ENCODE results near the gene NDUFB10. TPM values are rescaled to one million over a fixed set of nuclear protein-coding genes. Genes with fewer than 3 reads are reported as not detected.

Gene NDUFB10
- 100 to 1,000 TPM in 2 of 6 experiments, 10 to 100 TPM in 4; 68.7 to 210 (median 81.2) TPM for total RNA-seq
- long read RNA-seq, transcript NDUFB10-201 (4 exons, 705 nt), result major isoform, 34 of 36 reads
- long read RNA-seq, partial matches to known transcripts, result 1 of 36 reads
- long read RNA-seq, other reads (novel, unspliced or antisense), result 1 of 36 reads

GRCh38 chr16:1959269-1960039 lies at the start of gene NDUFB10:
NDUFB10 (plus strand) TSS chr16:1959538; CDS start chr16:1959625, 87 bp downstream.
- 0% methylated on average over 6 of the region's 79 CpGs for WGBS (ENCODE audit: insufficient coverage, low coverage, low lambda C conversion rate, missing lambda C conversion rate)
- DNase-seq (peak; percentile 96), ATAC-seq (peak; percentile 93 to 98 (median 96))
- intact Hi-C loops (cut with DNase I), result no loop called here
- TF ChIP-seq POLR2A (IDR thresholded peaks at IDR 0.05), result peak; percentile 97
- TF ChIP-seq CTCF (IDR thresholded peaks at IDR 0.05), result peak; percentile 51 to 89 (median 84)
- Histone ChIP-seq H3K9me3 (no peaks in the 10 kb centered on the region), H3K4me1 (peaks cover 0 to 19% (median 2%) of the 10 kb centered on the region in 4 donors), H3K36me3 (peaks cover 0 to 28% (median 4%) of the 10 kb centered on the region in 4 donors), H3K27ac (peak within 1 kb of the TSS; percentile 65 to 81 (median 79)), H3K4me3 (peak within 1 kb of the TSS; percentile 77 to 99 (median 99)), H3K27me3 (no peaks in the 10 kb centered on the region)

GRCh38 chr16:1909561-1910231 lies 49.6 kb upstream of the NDUFB10 start:
- Histone ChIP-seq H3K9me3 (no peaks in the 10 kb centered on the region), H3K4me3 (no peak overlapping the region), H3K27me3 (no peaks in the 10 kb centered on the region), H3K4me1 (no peaks in the 10 kb centered on the region), H3K36me3 (no peaks in the 10 kb centered on the region), H3K27ac (no peak overlapping the region)
- intact Hi-C loops (cut with DNase I), result no loop called here
- 61% methylated on average over 4 of the region's 18 CpGs for WGBS (ENCODE audit: insufficient coverage, low coverage, low lambda C conversion rate, missing lambda C conversion rate)
- ATAC-seq (no peak), DNase-seq (no peak)
- TF ChIP-seq CTCF (IDR thresholded peaks at IDR 0.05) (no peak), POLR2A (IDR thresholded peaks at IDR 0.05) (no peak)

- 89% methylated on average over 28 of the region's 59 CpGs for WGBS (ENCODE audit: insufficient coverage, low coverage, low lambda C conversion rate, missing lambda C conversion rate)
- H3K27me3 ChIP-seq, result no peaks in the 10 kb centered on the region
- no peaks in the 10 kb centered on the region for H3K36me3 ChIP-seq
- ATAC-seq (no peak), DNase-seq (no peak)
- H3K27ac ChIP-seq, result no peak overlapping the region
- no peak overlapping the region for H3K4me3 ChIP-seq
- intact Hi-C loops (cut with DNase I), result no loop called here
- TF ChIP-seq POLR2A (IDR thresholded peaks at IDR 0.05) (no peak), CTCF (IDR thresholded peaks at IDR 0.05) (no peak)
- no peaks in the 10 kb centered on the region for H3K4me1 ChIP-seq
- H3K9me3 ChIP-seq, result no peaks in the 10 kb centered on the region
Measured at GRCh38 chr16:1911467-1912214, 47.7 kb upstream of the NDUFB10 start.

GRCh38 chr16:1912215-1912543 lies 47.2 kb upstream of the NDUFB10 start:
- no peaks in the 10 kb centered on the region for H3K4me1 ChIP-seq
- no peaks in the 10 kb centered on the region for H3K36me3 ChIP-seq
- ATAC-seq, result no peak
- no peaks in the 10 kb centered on the region for H3K9me3 ChIP-seq
- 90% methylated on average over 2 of the region's 17 CpGs for WGBS (ENCODE audit: insufficient coverage, low coverage, low lambda C conversion rate, missing lambda C conversion rate)
- H3K4me3 ChIP-seq, result no peak overlapping the region
- DNase-seq, result no peak
- H3K27me3 ChIP-seq, result peaks cover 0 to 2% of the 10 kb centered on the region in 2 donors
- H3K27ac ChIP-seq, result no peak overlapping the region
- no peak for TF ChIP-seq CTCF (IDR thresholded peaks at IDR 0.05)
- no peak for TF ChIP-seq POLR2A (IDR thresholded peaks at IDR 0.05)
- intact Hi-C loops (cut with DNase I), result no loop called here

Data from right lobe of liver (tissue), 6 donors.